Activated naive CD4-positive, alpha-beta T cell treated with anti-CD3 and anti-CD28 coated beads, Interleukin-2, amount 50 U/mL, for 16 hours (primary cell): ENCODE measurements around the gene ZSCAN26.
"Not testable (repeated sequence)": the region's sequence is repeated elsewhere in the genome, so short reads cannot be mapped to it uniquely, and the experiment has no call there.

Experiments
- DNase-seq: peaks from one replicate; pipeline ENCODE4 v3.0.0-alpha.2; 2020

ZSCAN26 gene

GRCh38 chr6:28257042-28257441 lies 9.9 kb upstream of the ZSCAN26 start:
- DNase-seq = no peak

GRCh38 chr6:28258877-28259777 lies 7.8 kb upstream of the ZSCAN26 start, which contains the start of gene NKAPL:
TSS of gene NKAPL (plus strand) at chr6:28259297. CDS start at chr6:28259372, 75 bp downstream.
- DNase-seq = peak; percentile 63

GRCh38 chr6:28263922-28264321 lies 3.0 kb upstream of the ZSCAN26 start:
- DNase-seq = no peak

- no peak for DNase-seq
Measured at GRCh38 chr6:28264834-28265401, 2.0 kb upstream of the ZSCAN26 start.

- DNase-seq = no peak
Measured at GRCh38 chr6:28266563-28266961, 381 bp upstream of the ZSCAN26 start.

GRCh38 chr6:28267695-28268059 lies 734 bp downstream of the ZSCAN26 start:
- no peak for DNase-seq

- no peak for DNase-seq
Measured at GRCh38 chr6:28269492-28269891, 2.5 kb downstream of the ZSCAN26 start.

GRCh38 chr6:28274888-28275287 lies 7.9 kb downstream of the ZSCAN26 start:
- no peak for DNase-seq

GRCh38 chr6:28277746-28278145 lies 10.8 kb downstream of the ZSCAN26 start:
- no peak for DNase-seq

- DNase-seq = no peak
Measured at GRCh38 chr6:28280595-28281287, 13.8 kb downstream of the ZSCAN26 start.

GRCh38 chr6:28281288-28282064 lies 14.5 kb downstream of the ZSCAN26 start, which contains the start of gene PGBD1:
TSS of gene PGBD1 (plus strand) at chr6:28281572. CDS start at chr6:28283814, 2,242 bp downstream.
- peak; percentile 53 for DNase-seq

- DNase-seq = no peak
Measured at GRCh38 chr6:28282926-28283325, 16.0 kb downstream of the ZSCAN26 start.

GRCh38 chr6:28291573-28291972 lies 24.6 kb downstream of the ZSCAN26 start:
- DNase-seq = no peak

- DNase-seq = no peak
Measured at GRCh38 chr6:28295326-28295725, 28.4 kb downstream of the ZSCAN26 start.

GRCh38 chr6:28296520-28297060 lies 29.6 kb downstream of the ZSCAN26 start:
- DNase-seq = no peak

- DNase-seq = no peak
Measured at GRCh38 chr6:28303570-28303969, 36.6 kb downstream of the ZSCAN26 start.

- not testable (repeated sequence) for DNase-seq
Measured at GRCh38 chr6:28306363-28306762, 39.4 kb downstream of the ZSCAN26 start.

GRCh38 chr6:28311139-28311823 lies 44.3 kb downstream of the ZSCAN26 start:
- DNase-seq = no peak

GRCh38 chr6:28312939-28313338 lies 46.0 kb downstream of the ZSCAN26 start:
- no peak for DNase-seq

- DNase-seq = no peak
Measured at GRCh38 chr6:28315628-28316027, 48.7 kb downstream of the ZSCAN26 start.

GRCh38 chr6:28317866-28318265 lies 50.9 kb downstream of the ZSCAN26 start:
- not testable (repeated sequence) for DNase-seq

GRCh38 chr6:28322661-28323060 lies 55.7 kb downstream of the ZSCAN26 start:
- no peak for DNase-seq
